Fibroblast of villous mesenchyme (primary cell): ENCODE data around the gene TKFC. TPM values are rescaled to one million over a fixed set of nuclear protein-coding genes. Genes with fewer than 3 reads are reported as not detected.

ENCODE experiments used
- DNase-seq: peaks from one replicate; pipeline ENCODE4 v3.0.0-alpha.2; 2010; ENCODE audit warnings: low read depth
- H3K4me3 ChIP-seq: 2 replicates; pipeline ENCODE4 v1.5.1; 2011; ENCODE audit warnings: low read depth, mild to moderate bottlenecking, low read length
- CTCF ChIP-seq: IDR thresholded peaks from 2 replicates; pipeline ENCODE4 v1.5.1; 2012; ENCODE audit warnings: low read depth, mild to moderate bottlenecking, low read length; ENCODE audit not compliant: insufficient read depth
- total RNA-seq: library from RNA; depleted of rRNA; stranded (reverse); fragments of >200 nt; gene quantifications from 2 replicates; pipeline ENCODE4 v1.2.3, GENCODE V29; 2012

TKFC gene
- total RNA-seq, 1 donor: 23.7 TPM

- DNase-seq: peak; percentile 40
- TF ChIP-seq CTCF: no peak
- peak overlapping the region; percentile 63 for H3K4me3 ChIP-seq
Observed at GRCh38 chr11:61293867-61294716, 38.9 kb upstream of the TKFC start.

- H3K4me3 ChIP-seq: peak within 1 kb of the TSS; percentile 63
- peak; percentile 30 for TF ChIP-seq CTCF
- peak; percentile 45 for DNase-seq
Observed at GRCh38 chr11:61294717-61295595, 38.1 kb upstream of the TKFC start, which contains the start of gene VWCE. Gene VWCE, minus strand, starts transcription at chr11:61295316. Its CDS starts 279 bp downstream, at chr11:61295037.

- TF ChIP-seq CTCF: no peak
- peak overlapping the region; percentile 63 for H3K4me3 ChIP-seq
- DNase-seq: no peak
Observed at GRCh38 chr11:61295596-61295926, 37.5 kb upstream of the TKFC start.

- no peak overlapping the region for H3K4me3 ChIP-seq
- DNase-seq: no peak
- no peak for TF ChIP-seq CTCF
Observed at GRCh38 chr11:61297341-61297740, 35.7 kb upstream of the TKFC start.

GRCh38 chr11:61297746-61298145, 35.3 kb upstream of the TKFC start:
- peak; percentile 76 for DNase-seq
- H3K4me3 ChIP-seq: no peak overlapping the region
- TF ChIP-seq CTCF: no peak

GRCh38 chr11:61298663-61299244, 34.3 kb upstream of the TKFC start:
- TF ChIP-seq CTCF: no peak
- no peak overlapping the region for H3K4me3 ChIP-seq
- DNase-seq: no peak
